ENCODE data around the gene ZCWPW2. TPM values are rescaled to one million over a fixed set of nuclear protein-coding genes. Genes with fewer than 3 reads are reported as not detected.

The ZCWPW2 gene
- total and polyA plus RNA-seq, 9 of the 15 experiments (the other 6 are each of a cell fraction or from before 2014, with no cell fraction given) = 0.10 to 0.77 (median 0.44) TPM

DNA sequence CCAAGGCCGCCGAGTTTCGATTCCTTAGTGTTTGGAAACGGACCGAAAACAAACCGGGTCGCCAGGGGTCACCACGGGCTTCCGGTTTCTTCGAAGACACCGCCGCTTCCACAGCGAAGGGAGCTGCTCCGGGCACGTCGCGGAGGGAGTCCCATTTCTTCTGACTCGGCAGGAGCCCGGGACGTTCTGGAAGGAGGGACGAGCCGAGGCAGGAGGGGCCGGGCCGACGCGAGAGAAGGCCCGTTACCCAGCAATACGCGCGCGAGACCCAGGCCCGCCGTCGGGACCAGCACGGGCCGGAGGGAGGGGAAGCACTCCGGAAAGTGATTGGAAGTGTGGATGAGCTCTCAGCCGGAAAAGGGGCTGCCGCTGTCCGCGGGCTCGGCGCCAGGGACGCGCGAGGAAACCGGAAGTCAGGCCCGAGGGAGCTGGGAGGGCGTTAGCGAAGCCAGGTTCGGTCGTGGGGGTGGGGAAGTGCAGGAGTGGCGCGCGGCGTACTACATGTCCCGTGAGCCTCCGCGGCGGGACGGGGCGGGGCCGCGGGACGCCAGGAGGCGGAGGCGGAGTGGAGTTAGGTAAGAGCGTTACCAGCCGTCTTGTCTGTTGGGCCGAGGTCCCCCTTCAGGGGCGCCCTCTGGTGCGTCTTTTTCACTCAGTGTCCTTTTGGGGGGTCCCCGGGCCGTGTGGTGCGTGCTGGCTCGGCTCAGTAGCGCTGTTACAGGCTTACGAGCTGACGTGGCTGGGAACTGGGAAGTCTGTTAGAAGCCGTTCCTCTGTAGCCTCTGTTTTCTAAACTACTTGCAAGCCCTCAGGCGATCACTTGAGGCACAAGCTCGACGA is at the start of gene ZCWPW2, which contains the start of gene AZI2 (continued):
- peak; percentile 83 for TF ChIP-seq MGA (IDR thresholded peaks at IDR 0.05)
- peak; percentile 46 for TF ChIP-seq E2F3 (CRISPR knock-in tag; IDR thresholded peaks at IDR 0.05)
- peak; percentile 79 for TF ChIP-seq SMAD4 (CRISPR knock-in tag; conservative IDR thresholded peaks at IDR 0.05)
- TF ChIP-seq ZNF165 (CRISPR knock-in tag; IDR thresholded peaks at IDR 0.05; ENCODE audit: borderline replicate concordance) = 0 out of 2 replicates have a peak, but pooled peaks have one; percentile 40
- no peak for TF ChIP-seq ZNF551 (CRISPR knock-in tag; IDR thresholded peaks at IDR 0.05)
- TF ChIP-seq SMARCC2 (IDR thresholded peaks at IDR 0.05; ENCODE audit: low read depth) = no peak; the same call in 1 of the 2 replicates
- peak; percentile 97 for TF ChIP-seq GABPB1 (CRISPR knock-in tag; IDR thresholded peaks at IDR 0.05)
- peak; percentile 73; the same call in 1 of the 2 replicates for TF ChIP-seq ZNF76 (CRISPR knock-in tag; IDR thresholded peaks at IDR 0.05; ENCODE audit: borderline replicate concordance)
- no peak for TF ChIP-seq BCL6 (CRISPR knock-in tag; IDR thresholded peaks at IDR 0.05)
- no peak for TF ChIP-seq ZNF316 (IDR thresholded peaks at IDR 0.05)
- TF ChIP-seq ELK1 (CRISPR knock-in tag; IDR thresholded peaks at IDR 0.05) = no peak
- TF ChIP-seq SMAD3 (CRISPR knock-in tag; conservative IDR thresholded peaks at IDR 0.05) = 0 out of 2 replicates have a peak, but pooled peaks have one; percentile 5
- TF ChIP-seq CBX8 (IDR thresholded peaks at IDR 0.05; ENCODE audit: borderline replicate concordance, extremely low read depth, low read depth, low read length, poor library complexity, severe bottlenecking) = no peak
- no peak for TF ChIP-seq BRF1 (IDR thresholded peaks at IDR 0.05; ENCODE audit: borderline replicate concordance, extremely low read depth, insufficient read length)
- TF ChIP-seq CAMTA2 (CRISPR knock-in tag; conservative IDR thresholded peaks at IDR 0.05) = no peak
